Activated naive CD8-positive, alpha-beta T cell treated with anti-CD3 and anti-CD28 coated beads, Interleukin-2, amount 50 U/mL, for 24 hours (primary cell): Measurements from ENCODE around the gene POLR2A.
"Not testable (repeated sequence)": the region's sequence is repeated elsewhere in the genome, so short reads cannot be mapped to it uniquely, and the experiment has no call there.

Experiments used
- ATAC-seq: fragments of 150-1000 bp; cut with Tn5 transposase; one replicate; pipeline ENCODE4 v1.10.0; 2021
- DNase-seq: peaks from one replicate; pipeline ENCODE4 v3.0.0; 2021
- H3K27ac Mint-ChIP-seq: one replicate; pipeline ENCODE4 v1.8.0; 2021; ENCODE audit warnings: mild to moderate bottlenecking, mixed read lengths
- H3K27me3 Mint-ChIP-seq: one replicate; pipeline ENCODE4 v1.8.0; 2021; ENCODE audit warnings: mixed read lengths
- H3K36me3 Mint-ChIP-seq: one replicate; pipeline ENCODE4 v1.8.0; 2021; ENCODE audit warnings: low read depth, mixed read lengths
- H3K4me1 Mint-ChIP-seq: one replicate; pipeline ENCODE4 v1.8.0; 2021; ENCODE audit warnings: mixed read lengths
- H3K4me3 Mint-ChIP-seq: one replicate; pipeline ENCODE4 v1.8.0; 2021; ENCODE audit warnings: mild to moderate bottlenecking, moderate library complexity, mixed read lengths
- H3K9me3 Mint-ChIP-seq: one replicate; pipeline ENCODE4 v1.8.0; 2021; ENCODE audit warnings: mixed read lengths

The POLR2A gene

GRCh38 chr17:7480089-7480384 is 4.1 kb upstream of the POLR2A start:
- Mint-ChIP-seq H3K4me1 (peaks cover 74% of the 10 kb centered on the region), H3K27ac (peak overlapping the region; percentile 94), H3K27me3 (peaks cover 2% of the 10 kb centered on the region), H3K36me3 (peaks cover 8% of the 10 kb centered on the region), H3K4me3 (peak overlapping the region; percentile 89), H3K9me3 (no peaks in the 10 kb centered on the region)
- ATAC-seq (no peak), DNase-seq (no peak)

- ATAC-seq, H3K27me3 Mint-ChIP-seq, DNase-seq, H3K9me3 Mint-ChIP-seq: not testable (repeated sequence)
- Mint-ChIP-seq H3K4me3 (peak within 1 kb of the TSS; percentile 89), H3K4me1 (peaks cover 73% of the 10 kb centered on the region), H3K36me3 (peaks cover 14% of the 10 kb centered on the region), H3K27ac (peak within 1 kb of the TSS; percentile 100)
Observed at GRCh38 chr17:7481275-7481674, 2.9 kb upstream of the POLR2A start, which contains the start of gene SLC35G6. TSS of gene SLC35G6 (plus strand) at chr17:7481446. CDS start at chr17:7481517, 71 bp downstream.

GRCh38 chr17:7481842-7482741 is 2.1 kb upstream of the POLR2A start:
- Mint-ChIP-seq H3K36me3 (peaks cover 21% of the 10 kb centered on the region), H3K27ac (peak overlapping the region; percentile 100), H3K4me3 (peak overlapping the region; percentile 99), H3K4me1 (peaks cover 73% of the 10 kb centered on the region)
- not testable (repeated sequence) for DNase-seq, ATAC-seq, H3K27me3 Mint-ChIP-seq, H3K9me3 Mint-ChIP-seq

GRCh38 chr17:7482742-7483088 is 1.5 kb upstream of the POLR2A start:
- not testable (repeated sequence) for ATAC-seq, DNase-seq, H3K9me3 Mint-ChIP-seq, H3K27me3 Mint-ChIP-seq
- Mint-ChIP-seq H3K4me3 (peak overlapping the region; percentile 99), H3K36me3 (peaks cover 27% of the 10 kb centered on the region), H3K4me1 (peaks cover 73% of the 10 kb centered on the region), H3K27ac (peak overlapping the region; percentile 100)

- peak overlapping the region; percentile 100 for H3K27ac Mint-ChIP-seq
- peaks cover 31% of the 10 kb centered on the region for H3K36me3 Mint-ChIP-seq
- H3K27me3 Mint-ChIP-seq = peaks cover 2% of the 10 kb centered on the region
- peak overlapping the region; percentile 99 for H3K4me3 Mint-ChIP-seq
- DNase-seq = peak; percentile 95
- H3K4me1 Mint-ChIP-seq = peaks cover 70% of the 10 kb centered on the region
- H3K9me3 Mint-ChIP-seq = no peaks in the 10 kb centered on the region
- peak; percentile 61 for ATAC-seq
Observed at GRCh38 chr17:7483255-7484066, 705 bp upstream of the POLR2A start.

- Mint-ChIP-seq H3K27ac (peak overlapping the region; percentile 100), H3K4me3 (peak overlapping the region; percentile 99), H3K27me3 (peaks cover 2% of the 10 kb centered on the region), H3K4me1 (peaks cover 75% of the 10 kb centered on the region), H3K36me3 (peaks cover 43% of the 10 kb centered on the region), H3K9me3 (no peaks in the 10 kb centered on the region)
- ATAC-seq (no peak), DNase-seq (no peak)
Observed at GRCh38 chr17:7484919-7485377, 782 bp downstream of the POLR2A start.

- no peak for ATAC-seq
- Mint-ChIP-seq H3K4me3 (peak overlapping the region; percentile 99), H3K4me1 (peaks cover 72% of the 10 kb centered on the region), H3K27ac (peak overlapping the region; percentile 57), H3K36me3 (peaks cover 49% of the 10 kb centered on the region), H3K9me3 (no peaks in the 10 kb centered on the region), H3K27me3 (peaks cover 2% of the 10 kb centered on the region)
- DNase-seq = no peak
Observed at GRCh38 chr17:7486181-7486580, 2.0 kb downstream of the POLR2A start.

- no peak for ATAC-seq
- Mint-ChIP-seq H3K9me3 (no peaks in the 10 kb centered on the region), H3K4me1 (peaks cover 67% of the 10 kb centered on the region), H3K27me3 (no peaks in the 10 kb centered on the region), H3K4me3 (no peak overlapping the region), H3K27ac (no peak overlapping the region), H3K36me3 (peaks cover 69% of the 10 kb centered on the region)
- DNase-seq = no peak
Observed at GRCh38 chr17:7490144-7490543, 6.0 kb downstream of the POLR2A start.

- Mint-ChIP-seq H3K36me3 (peaks cover 67% of the 10 kb centered on the region), H3K9me3 (no peaks in the 10 kb centered on the region), H3K27ac (no peak overlapping the region), H3K4me1 (peaks cover 58% of the 10 kb centered on the region), H3K27me3 (no peaks in the 10 kb centered on the region), H3K4me3 (no peak overlapping the region)
- no peak for ATAC-seq
- DNase-seq = no peak
Observed at GRCh38 chr17:7491583-7491982, 7.4 kb downstream of the POLR2A start.

- Mint-ChIP-seq H3K36me3 (peaks cover 68% of the 10 kb centered on the region), H3K27me3 (no peaks in the 10 kb centered on the region), H3K27ac (no peak overlapping the region), H3K4me3 (no peak overlapping the region), H3K4me1 (peaks cover 37% of the 10 kb centered on the region), H3K9me3 (no peaks in the 10 kb centered on the region)
- DNase-seq (no peak), ATAC-seq (no peak)
Observed at GRCh38 chr17:7493941-7494340, 9.8 kb downstream of the POLR2A start.

GRCh38 chr17:7495906-7496434 is 11.8 kb downstream of the POLR2A start:
- no peak for DNase-seq
- Mint-ChIP-seq H3K36me3 (peaks cover 65% of the 10 kb centered on the region), H3K4me1 (peaks cover 24% of the 10 kb centered on the region), H3K27ac (peak overlapping the region; percentile 22), H3K27me3 (no peaks in the 10 kb centered on the region), H3K4me3 (no peak overlapping the region), H3K9me3 (no peaks in the 10 kb centered on the region)
- ATAC-seq = no peak

- H3K4me1 Mint-ChIP-seq = peaks cover 20% of the 10 kb centered on the region
- no peaks in the 10 kb centered on the region for H3K27me3 Mint-ChIP-seq
- H3K36me3 Mint-ChIP-seq = peaks cover 68% of the 10 kb centered on the region
- no peak for ATAC-seq
- DNase-seq = no peak
- H3K9me3 Mint-ChIP-seq = no peaks in the 10 kb centered on the region
- H3K27ac Mint-ChIP-seq = peak overlapping the region; percentile 22
- H3K4me3 Mint-ChIP-seq = no peak overlapping the region
Observed at GRCh38 chr17:7496470-7497183, 12.5 kb downstream of the POLR2A start.

- peaks cover 71% of the 10 kb centered on the region for H3K36me3 Mint-ChIP-seq
Observed at GRCh38 chr17:7497228-7497627, 13.1 kb downstream of the POLR2A start.

GRCh38 chr17:7497636-7498035 is 13.5 kb downstream of the POLR2A start:
- no peak for DNase-seq
- no peaks in the 10 kb centered on the region for H3K9me3 Mint-ChIP-seq
- peaks cover 73% of the 10 kb centered on the region for H3K36me3 Mint-ChIP-seq
- H3K27me3 Mint-ChIP-seq = no peaks in the 10 kb centered on the region
- ATAC-seq = no peak
- H3K27ac Mint-ChIP-seq = no peak overlapping the region
- no peak overlapping the region for H3K4me3 Mint-ChIP-seq
- peaks cover 12% of the 10 kb centered on the region for H3K4me1 Mint-ChIP-seq

More at GRCh38 chr17:7497228-7497627, 13.1 kb downstream of the POLR2A start:
- ATAC-seq = no peak
- Mint-ChIP-seq H3K27ac (no peak overlapping the region), H3K4me1 (peaks cover 14% of the 10 kb centered on the region), H3K4me3 (no peak overlapping the region), H3K9me3 (no peaks in the 10 kb centered on the region), H3K27me3 (no peaks in the 10 kb centered on the region)
- DNase-seq = no peak
